Left ventricle myocardium superior (tissue), 1 donor: ENCODE results near the gene ELOVL5. TPM values are rescaled to one million over a fixed set of nuclear protein-coding genes. Genes with fewer than 3 reads are reported as not detected.

Experiments used
- ATAC-seq: fragments of 200-7000 bp; cut with Tn5 transposase; one replicate; pipeline ENCODE4 v1.9.1; 2020; ENCODE audit warnings: mild to moderate bottlenecking, moderate library complexity
- DNase-seq: peaks from one replicate; pipeline ENCODE4 v3.0.0-alpha.2; 2020
- intact Hi-C: fragments of 100-400 bp; cut with micrococcal nuclease; formaldehyde crosslinking; loops from one replicate; pipeline ENCODE4 v1.11.0; 2022
- total RNA-seq: library from RNA; stranded (reverse); fragmentation: NEBNext Ultra II Directional; extraction: Animal tissue kit (Norgen Biotek cat#: 25700); gene quantifications from one replicate; pipeline ENCODE4 v1.2.1, GENCODE V29; 2021
- donor health status: DM: no; HTN: yes; CAD: no; lungs with severe emphysema.

The ELOVL5 gene
- total RNA-seq, 1 donor from 2014 or later, result 21.2 TPM

- intact Hi-C loops, result no loop called here
- DNase-seq, result no peak
- ATAC-seq, result no peak
These were observed 57.9 kb downstream of the ELOVL5 start for GRCh38 chr6:53290537-53291510.

GRCh38 chr6:53287336-53288225 is 61.2 kb downstream of the ELOVL5 start:
- intact Hi-C loops, result no loop called here
- ATAC-seq (peak; percentile 85), DNase-seq (peak; percentile 42)

- no peak for ATAC-seq
- intact Hi-C loops, result no loop called here
- no peak for DNase-seq
These were observed 63.8 kb downstream of the ELOVL5 start for GRCh38 chr6:53284901-53285300.

- ATAC-seq, result peak; percentile 41
- intact Hi-C loops, result no loop called here
- no peak for DNase-seq
These were observed 66.0 kb downstream of the ELOVL5 start for GRCh38 chr6:53282741-53283140.

GRCh38 chr6:53282234-53282633 is 66.5 kb downstream of the ELOVL5 start:
- intact Hi-C loops, result no loop called here
- no peak for DNase-seq
- ATAC-seq, result peak; percentile 52

- ATAC-seq (no peak), DNase-seq (no peak)
- intact Hi-C loops, result no loop called here
These were observed 67.1 kb downstream of the ELOVL5 start for GRCh38 chr6:53281518-53282215.

DNA sequence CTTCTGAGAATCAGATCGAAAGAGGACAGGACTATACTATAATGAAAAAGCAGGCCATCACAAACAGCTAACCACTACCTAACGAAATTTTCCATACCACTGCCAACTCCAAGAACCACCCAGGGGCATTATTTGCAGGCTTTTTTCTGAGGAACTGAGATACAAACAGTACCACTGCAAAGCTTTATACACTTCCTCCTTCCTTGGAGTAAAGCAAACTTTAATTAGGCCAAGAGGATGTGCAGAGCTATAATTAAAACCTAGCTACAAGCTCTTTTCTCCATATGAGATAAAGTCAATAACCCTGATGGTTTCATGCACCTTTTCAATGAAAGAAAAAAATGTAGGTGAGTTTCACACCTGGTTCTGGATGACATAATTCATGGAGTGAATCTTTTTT is 68.5 kb downstream of the ELOVL5 start:
- no peak for DNase-seq
- ATAC-seq, result no peak
- intact Hi-C loops, result no loop called here

DNA sequence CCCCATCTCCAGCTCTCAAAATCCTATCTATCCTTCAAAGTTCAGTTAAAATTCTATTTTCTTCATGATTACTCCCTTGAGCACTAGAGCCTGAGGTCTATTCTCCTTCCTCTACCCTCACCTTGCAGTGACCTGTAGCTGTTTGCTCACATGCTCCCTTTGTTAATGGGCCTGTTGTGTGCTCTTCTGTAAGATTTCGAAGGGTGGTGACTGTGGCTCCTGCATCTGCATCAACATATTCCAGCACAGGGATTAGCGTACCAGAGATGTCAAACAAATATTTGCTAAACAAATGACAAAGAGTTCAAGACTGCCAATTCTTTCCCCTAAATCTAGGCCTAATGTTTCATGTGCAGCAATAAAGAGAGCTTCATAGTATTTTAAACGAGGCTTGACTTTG is 69.5 kb downstream of the ELOVL5 start:
- ATAC-seq, result no peak
- no peak for DNase-seq
- intact Hi-C loops, result no loop called here

DNA sequence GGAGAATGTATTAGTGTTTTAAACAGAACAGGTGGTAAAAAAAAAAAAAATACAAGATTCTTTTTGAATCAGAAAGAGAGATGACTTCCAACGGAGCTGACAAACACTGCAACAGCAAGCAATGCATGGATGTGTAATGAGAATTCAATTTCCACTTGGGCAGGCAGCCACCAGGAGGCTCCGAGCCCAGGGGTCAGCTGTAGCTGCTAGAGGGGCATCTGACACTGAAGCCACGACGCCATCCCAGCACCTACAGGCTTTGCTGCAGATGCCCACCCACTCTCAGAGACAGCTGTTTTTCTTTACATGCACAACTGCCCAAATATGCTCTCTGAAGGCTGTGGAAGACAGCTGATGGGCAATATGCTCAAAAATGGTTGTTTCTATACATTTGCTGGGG is 75.4 kb downstream of the ELOVL5 start:
- DNase-seq (no peak), ATAC-seq (no peak)
- intact Hi-C loops, result no loop called here

GRCh38 chr6:53269827-53270226 is 78.9 kb downstream of the ELOVL5 start:
- ATAC-seq (no peak), DNase-seq (no peak)
- intact Hi-C loops, result no loop called here

DNA sequence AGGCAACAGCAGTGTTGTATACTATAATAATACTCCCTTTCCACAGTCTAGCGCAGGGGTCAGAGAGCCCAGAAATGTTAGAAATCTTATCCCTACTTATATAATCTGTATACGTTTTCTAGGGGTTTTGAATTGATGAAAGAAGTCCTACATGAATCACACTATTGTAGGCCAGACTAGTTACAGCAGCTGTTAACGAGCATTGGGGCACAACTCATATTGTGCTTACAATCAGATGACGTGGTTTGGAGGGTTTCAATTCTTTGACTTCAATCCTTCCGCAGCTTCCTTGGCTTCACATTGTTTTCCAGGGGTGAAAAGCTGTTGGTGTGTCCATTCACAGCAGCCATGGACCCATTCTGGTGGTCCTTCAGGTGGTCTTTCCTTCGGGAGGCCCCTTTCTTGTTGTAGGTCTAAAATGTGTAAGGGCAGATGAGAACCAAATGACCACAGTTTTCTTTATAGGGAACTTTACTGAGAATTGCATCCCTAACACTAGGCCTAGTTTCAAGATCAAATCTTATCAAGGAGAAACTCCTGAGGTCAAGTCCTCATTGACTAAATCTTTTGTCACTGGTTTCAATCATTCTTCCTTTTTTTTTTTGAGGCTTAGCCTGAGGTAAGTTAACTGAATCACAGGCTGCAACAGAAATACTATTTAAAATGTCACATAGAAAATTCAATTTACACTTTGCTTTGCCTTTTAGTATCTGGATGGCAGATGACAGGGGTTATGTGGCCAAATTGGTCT is 79.7 kb downstream of the ELOVL5 start:
- ATAC-seq (no peak), DNase-seq (no peak)
- intact Hi-C loops, result no loop called here

DNA sequence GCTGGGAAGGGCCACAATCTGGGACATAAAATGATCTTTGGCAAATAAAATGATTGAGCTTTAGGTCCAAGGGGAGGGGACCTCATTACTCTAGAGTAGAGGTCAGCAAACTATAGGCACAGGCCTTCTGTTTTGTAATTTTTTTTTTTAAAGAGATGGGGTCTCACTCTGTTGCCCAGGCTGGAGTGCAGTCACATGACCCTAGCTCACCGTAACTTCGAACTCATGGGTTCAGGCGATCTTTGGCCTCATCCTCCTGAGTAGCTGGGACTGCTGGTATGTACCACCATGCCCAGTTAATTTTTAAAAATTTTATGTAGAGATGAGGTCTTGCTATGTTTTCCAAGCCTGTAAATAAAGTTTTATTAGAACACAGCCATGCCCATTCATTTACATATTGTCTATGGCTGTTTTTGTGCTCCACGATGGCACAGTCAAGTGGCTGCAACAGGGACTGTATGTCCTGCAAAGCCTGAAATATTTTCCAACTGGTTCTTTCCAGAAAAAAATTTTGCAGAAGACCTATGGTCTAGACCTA is 82.1 kb downstream of the ELOVL5 start:
- intact Hi-C loops, result no loop called here
- DNase-seq (no peak), ATAC-seq (no peak)

GRCh38 chr6:53264915-53265607 is 83.7 kb downstream of the ELOVL5 start:
- intact Hi-C loops, result no loop called here
- DNase-seq, result no peak
- no peak for ATAC-seq

DNA sequence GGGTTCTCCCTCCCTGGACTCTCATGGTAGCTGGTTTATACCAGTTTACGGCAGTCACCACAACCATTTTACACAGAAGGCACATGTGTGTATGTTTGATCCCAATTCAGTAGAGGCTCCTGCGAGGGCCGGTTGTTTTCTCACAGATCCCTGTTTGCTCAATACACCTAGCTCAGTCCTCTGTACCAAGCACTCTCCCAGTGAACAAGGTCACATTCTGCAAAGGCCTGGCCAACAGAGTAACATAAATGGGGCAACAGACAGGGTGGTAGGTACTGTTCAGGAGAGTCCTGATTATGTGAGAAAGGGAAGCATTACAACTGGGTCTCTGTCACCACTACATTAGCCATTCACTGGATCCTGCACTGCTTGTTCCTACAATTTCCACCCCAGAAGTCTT is 84.4 kb downstream of the ELOVL5 start:
- ATAC-seq (no peak), DNase-seq (no peak)
- intact Hi-C loops, result no loop called here

- ATAC-seq (no peak), DNase-seq (no peak)
- intact Hi-C loops, result no loop called here
These were observed 84.8 kb downstream of the ELOVL5 start for GRCh38 chr6:53263917-53264316.

DNA sequence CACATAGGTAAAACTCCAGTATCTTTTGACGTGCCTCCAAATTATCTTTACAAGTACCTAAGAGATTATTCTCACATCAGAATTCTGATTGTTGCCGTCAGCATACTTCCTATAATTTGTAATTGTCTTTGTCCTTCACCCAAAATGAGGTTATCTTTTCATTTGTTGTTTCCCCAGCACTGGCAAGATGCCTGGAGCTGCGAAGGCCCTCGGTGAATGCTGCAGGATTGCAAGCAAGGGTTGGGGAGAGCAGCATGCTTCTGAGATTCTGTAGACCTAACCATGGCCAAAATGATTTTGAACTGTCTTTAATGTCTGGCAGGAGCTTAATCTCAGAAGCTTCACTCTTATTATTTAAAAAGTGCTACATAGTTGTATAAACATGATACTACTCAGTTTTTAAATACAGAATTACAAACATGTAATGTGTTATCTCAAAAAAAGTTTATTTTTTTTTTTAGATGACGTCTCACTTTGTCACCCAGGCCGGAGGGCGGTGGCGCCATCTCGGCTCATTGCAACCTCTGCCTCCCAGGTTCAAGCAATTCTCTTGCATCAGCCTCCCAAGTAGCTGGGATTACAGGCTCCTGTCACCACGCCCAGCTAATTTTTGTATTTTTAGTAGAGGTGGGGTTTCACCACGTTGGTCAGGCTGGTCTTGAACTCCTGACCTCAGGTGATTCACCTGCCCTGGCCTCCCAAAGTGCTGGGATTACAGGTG is 88.7 kb downstream of the ELOVL5 start:
- intact Hi-C loops, result no loop called here
- DNase-seq (no peak), ATAC-seq (no peak)

- no peak for DNase-seq
- intact Hi-C loops, result no loop called here
- no peak for ATAC-seq
These were observed 90.0 kb downstream of the ELOVL5 start for GRCh38 chr6:53258774-53259155.
